Stimulated activated CD4-positive, alpha-beta T cell treated with anti-CD3 and anti-CD28 coated beads, Interleukin-4, amount 100 ng/mL, for 4 hours (primary cell): ENCODE measurements around the gene COQ9.

Experiments
- DNase-seq, 2 experiments: peaks; one replicate each; pipeline ENCODE4 v3.0.0-alpha.2; 2020

The COQ9 gene

GRCh38 chr16:57473906-57474305 is 26.6 kb downstream of the COQ9 start:
- DNase-seq, result no peak

- DNase-seq, result no peak
Measured at GRCh38 chr16:57474671-57475661, 27.7 kb downstream of the COQ9 start.

GRCh38 chr16:57475711-57476339 is 28.5 kb downstream of the COQ9 start:
- peak; percentile 58 to 61 for DNase-seq

- no peak for DNase-seq
Measured at GRCh38 chr16:57476546-57477410, 29.5 kb downstream of the COQ9 start.

GRCh38 chr16:57477531-57478202 is 30.4 kb downstream of the COQ9 start:
- no peak for DNase-seq

GRCh38 chr16:57478396-57479204 is 31.3 kb downstream of the COQ9 start:
- no peak for DNase-seq

- no peak for DNase-seq
Measured at GRCh38 chr16:57479205-57479975, 32.1 kb downstream of the COQ9 start.

GRCh38 chr16:57479976-57480753 is 32.9 kb downstream of the COQ9 start:
- DNase-seq, result no peak

GRCh38 chr16:57480754-57481230 is 33.5 kb downstream of the COQ9 start:
- DNase-seq, result no peak

- DNase-seq, result no peak
Measured at GRCh38 chr16:57481421-57481820, 34.1 kb downstream of the COQ9 start.

GRCh38 chr16:57482845-57483545 is 35.7 kb downstream of the COQ9 start:
- no peak for DNase-seq

- no peak for DNase-seq
Measured at GRCh38 chr16:57483725-57484514, 36.6 kb downstream of the COQ9 start.

- DNase-seq, result no peak
Measured at GRCh38 chr16:57484515-57485005, 37.3 kb downstream of the COQ9 start.

GRCh38 chr16:57485091-57485915 is 38.0 kb downstream of the COQ9 start:
- no peak for DNase-seq

GRCh38 chr16:57485916-57486857 is 38.9 kb downstream of the COQ9 start, which contains the start of gene DOK4:
DOK4 (minus strand) TSS chr16:57486493; CDS start chr16:57479507, 6,986 bp downstream.
- peak; percentile 74 to 87 for DNase-seq
